ENCODE measurements around the gene MORF4L1. TPM values are rescaled to one million over a fixed set of nuclear protein-coding genes. Genes with fewer than 3 reads are reported as not detected.
A peak's percentile ranks its signal among the peaks of the same experiment; 100 is the strongest.
"Not testable (repeated sequence)": the region's sequence is repeated elsewhere in the genome, so short reads cannot be mapped to it uniquely, and the experiment has no call there.

The MORF4L1 gene
- total RNA-seq, 1 donor from 2014 or later = 384 TPM

DNA sequence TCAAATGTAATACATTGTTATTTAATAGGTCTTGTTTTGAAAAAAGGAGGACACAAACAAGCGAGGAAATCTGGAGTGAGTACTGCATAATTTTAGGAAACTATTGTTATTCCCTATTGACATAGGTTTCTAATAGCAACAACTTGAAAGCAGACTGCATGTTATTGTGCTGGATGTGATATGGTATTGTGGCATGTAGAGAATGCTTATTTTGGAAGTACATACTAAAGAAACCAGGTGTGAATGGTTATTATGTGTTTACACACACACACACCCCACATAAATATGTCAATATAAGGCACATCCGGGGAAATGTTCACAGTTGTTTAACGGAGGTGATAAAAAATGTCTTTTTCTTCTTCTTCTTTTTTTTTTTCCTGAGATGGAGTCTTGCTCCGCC lies 5.9 kb upstream of the MORF4L1 start:
- TF ChIP-seq, protein P1, sequence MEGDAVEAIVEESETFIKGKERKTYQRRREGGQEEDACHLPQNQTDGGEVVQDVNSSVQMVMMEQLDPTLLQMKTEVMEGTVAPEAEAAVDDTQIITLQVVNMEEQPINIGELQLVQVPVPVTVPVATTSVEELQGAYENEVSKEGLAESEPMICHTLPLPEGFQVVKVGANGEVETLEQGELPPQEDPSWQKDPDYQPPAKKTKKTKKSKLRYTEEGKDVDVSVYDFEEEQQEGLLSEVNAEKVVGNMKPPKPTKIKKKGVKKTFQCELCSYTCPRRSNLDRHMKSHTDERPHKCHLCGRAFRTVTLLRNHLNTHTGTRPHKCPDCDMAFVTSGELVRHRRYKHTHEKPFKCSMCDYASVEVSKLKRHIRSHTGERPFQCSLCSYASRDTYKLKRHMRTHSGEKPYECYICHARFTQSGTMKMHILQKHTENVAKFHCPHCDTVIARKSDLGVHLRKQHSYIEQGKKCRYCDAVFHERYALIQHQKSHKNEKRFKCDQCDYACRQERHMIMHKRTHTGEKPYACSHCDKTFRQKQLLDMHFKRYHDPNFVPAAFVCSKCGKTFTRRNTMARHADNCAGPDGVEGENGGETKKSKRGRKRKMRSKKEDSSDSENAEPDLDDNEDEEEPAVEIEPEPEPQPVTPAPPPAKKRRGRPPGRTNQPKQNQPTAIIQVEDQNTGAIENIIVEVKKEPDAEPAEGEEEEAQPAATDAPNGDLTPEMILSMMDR (conservative IDR thresholded peaks at IDR 0.05; ENCODE audit: low read depth, low read length) = no peak
- H3K4me3 ChIP-seq (ENCODE audit: low read depth, low read length) = no peak overlapping the region
- no peak for DNase-seq (ENCODE audit: low read depth)

DNA sequence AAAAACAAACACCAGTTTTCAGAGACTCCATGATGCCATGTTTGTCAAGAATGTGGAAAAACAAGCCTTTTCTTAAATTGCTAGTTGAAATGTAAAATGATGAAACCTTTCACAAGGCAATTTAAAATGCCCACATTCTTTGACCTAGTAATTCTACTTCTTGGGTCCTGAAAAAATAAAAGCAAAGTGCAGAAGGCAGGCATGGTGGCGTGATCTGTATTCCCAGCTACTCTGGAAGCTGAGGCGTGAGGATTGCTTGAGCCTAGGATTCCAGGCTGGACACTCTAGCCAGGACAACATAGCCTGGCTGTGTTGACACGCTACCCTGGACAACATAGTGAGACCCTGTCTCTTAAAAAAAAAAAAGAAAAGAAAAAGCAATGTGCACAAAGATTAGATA lies 4.3 kb upstream of the MORF4L1 start:
- TF ChIP-seq, protein P1 (conservative IDR thresholded peaks at IDR 0.05; ENCODE audit: low read depth, low read length) = no peak
- no peak for DNase-seq (ENCODE audit: low read depth)
- H3K4me3 ChIP-seq (ENCODE audit: low read depth, low read length) = no peak overlapping the region

DNA sequence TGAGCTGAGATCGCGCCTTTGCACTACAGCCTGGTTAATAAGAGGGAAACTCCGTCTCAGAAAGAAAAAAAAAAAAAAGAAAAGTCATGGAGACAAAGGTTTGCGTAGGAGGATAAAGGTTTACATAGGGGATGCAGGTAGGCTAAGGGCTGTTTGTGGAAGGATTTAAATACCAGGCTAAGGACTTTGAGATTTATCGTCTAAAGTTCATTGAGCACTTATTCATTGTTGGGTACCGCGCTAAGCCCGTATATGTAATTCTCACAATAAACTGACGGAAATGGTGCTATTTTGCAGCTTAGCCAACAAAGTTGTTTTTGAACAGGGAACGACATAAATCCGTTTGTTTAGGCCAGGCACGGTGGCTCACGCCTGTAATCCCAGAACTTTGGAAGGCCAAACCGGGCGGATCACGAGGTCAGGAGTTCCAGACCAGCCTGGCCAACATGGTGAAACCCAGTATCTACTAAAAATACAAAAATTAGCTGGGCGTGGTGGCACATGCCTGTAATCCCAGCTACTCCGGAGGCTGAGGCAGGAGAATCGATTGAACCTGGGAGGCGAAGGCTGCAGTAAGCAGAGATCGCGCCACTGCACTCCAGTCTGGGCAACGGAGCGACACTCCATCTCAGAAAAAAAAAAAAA lies 1.1 kb upstream of the MORF4L1 start:
- DNase-seq (ENCODE audit: low read depth); H3K4me3 ChIP-seq (ENCODE audit: low read depth, low read length): not testable (repeated sequence)

DNA sequence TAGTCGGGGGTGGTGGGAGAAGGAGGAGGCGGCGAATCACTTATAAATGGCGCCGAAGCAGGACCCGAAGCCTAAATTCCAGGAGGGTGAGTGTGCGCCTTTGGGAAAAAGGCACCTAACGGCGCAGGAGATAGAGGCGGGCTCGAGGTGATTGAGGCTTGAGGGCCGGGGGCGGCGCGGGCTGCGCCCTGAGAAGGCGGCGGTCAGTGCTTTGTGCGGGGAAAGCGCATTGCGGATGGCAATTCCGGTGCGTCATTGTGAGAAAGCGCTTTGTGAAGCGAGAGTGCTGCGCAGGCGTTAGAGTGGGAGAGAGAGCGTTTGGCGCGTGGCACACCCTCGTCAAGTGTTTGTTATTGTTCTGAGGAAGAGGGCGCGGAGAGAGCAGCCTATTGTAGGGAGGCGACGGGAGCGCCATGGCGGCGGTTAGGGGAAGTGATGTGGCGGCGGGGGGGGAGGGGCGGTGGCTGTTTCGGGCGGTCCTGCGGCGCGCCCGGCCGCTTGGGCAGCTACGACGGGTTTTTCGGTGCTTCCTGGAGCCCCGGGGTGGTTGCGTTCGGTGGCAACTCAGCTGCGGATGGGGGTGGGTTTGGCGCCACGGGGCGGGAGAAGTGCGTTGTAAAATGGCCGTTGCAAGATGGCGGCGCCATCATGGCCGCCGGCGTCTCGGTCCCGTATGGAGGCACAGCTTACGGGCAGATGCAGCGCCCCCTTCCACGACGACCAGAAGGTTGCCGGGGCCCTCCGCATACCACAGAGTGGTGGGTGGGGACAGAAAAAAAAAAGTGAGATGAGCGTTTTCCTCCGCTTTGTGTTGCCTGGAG lies 492 bp downstream of the MORF4L1 start:
- TF ChIP-seq, protein P1 (conservative IDR thresholded peaks at IDR 0.05; ENCODE audit: low read depth, low read length) = peak; percentile 24
- peak overlapping the region; percentile 100 for H3K4me3 ChIP-seq (ENCODE audit: low read depth, low read length)
- no peak for DNase-seq (ENCODE audit: low read depth)

DNA sequence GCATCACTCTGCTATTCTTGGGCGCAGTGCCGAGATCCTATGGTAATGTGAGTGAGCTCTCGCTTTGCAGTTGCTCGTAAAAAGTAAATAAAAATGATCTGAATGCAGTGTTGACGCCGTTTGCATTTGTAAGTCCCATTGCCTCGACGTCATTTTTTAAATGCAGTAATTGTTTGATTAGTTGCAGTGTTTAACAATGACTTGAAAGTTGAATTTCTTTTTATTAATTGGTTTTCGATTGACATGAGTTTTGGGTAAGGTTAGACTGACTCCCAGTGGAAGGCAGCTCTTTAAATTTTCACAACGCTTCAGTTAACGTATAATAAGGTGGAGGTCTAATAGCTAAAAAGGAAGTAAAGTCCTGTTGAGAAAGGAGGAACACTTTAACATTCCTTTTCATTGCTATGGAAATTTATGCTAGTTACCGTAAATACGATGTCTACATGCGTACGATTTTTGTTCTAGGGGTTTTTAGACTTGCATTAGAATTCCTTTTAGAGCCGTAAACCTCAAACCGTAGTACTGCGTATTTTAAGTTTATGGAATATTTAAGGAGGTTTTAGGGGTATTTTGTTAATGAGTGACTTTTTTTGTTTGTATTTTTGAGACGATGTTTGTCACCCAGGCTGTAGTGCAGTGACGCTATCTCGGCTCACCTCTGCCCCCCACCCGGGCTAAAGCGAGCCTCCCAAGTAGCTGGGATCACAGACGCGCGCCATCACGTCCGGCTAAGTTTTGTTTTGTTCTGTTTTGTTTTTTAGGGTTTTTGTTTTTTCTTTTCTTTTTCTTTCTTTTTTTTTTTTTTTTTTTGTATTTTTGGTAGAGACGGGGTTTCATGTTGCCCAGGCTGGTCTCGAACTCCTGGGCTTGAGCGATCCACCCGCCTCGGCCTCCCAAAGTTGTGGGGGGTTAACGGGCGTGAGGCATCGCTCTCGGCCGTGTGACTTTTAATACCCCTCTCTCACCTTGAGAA lies 1.4 kb downstream of the MORF4L1 start:
- DNase-seq (ENCODE audit: low read depth) = no peak
- TF ChIP-seq, protein P1 (conservative IDR thresholded peaks at IDR 0.05; ENCODE audit: low read depth, low read length) = peak; percentile 5
- peak overlapping the region; percentile 100 for H3K4me3 ChIP-seq (ENCODE audit: low read depth, low read length)

DNA sequence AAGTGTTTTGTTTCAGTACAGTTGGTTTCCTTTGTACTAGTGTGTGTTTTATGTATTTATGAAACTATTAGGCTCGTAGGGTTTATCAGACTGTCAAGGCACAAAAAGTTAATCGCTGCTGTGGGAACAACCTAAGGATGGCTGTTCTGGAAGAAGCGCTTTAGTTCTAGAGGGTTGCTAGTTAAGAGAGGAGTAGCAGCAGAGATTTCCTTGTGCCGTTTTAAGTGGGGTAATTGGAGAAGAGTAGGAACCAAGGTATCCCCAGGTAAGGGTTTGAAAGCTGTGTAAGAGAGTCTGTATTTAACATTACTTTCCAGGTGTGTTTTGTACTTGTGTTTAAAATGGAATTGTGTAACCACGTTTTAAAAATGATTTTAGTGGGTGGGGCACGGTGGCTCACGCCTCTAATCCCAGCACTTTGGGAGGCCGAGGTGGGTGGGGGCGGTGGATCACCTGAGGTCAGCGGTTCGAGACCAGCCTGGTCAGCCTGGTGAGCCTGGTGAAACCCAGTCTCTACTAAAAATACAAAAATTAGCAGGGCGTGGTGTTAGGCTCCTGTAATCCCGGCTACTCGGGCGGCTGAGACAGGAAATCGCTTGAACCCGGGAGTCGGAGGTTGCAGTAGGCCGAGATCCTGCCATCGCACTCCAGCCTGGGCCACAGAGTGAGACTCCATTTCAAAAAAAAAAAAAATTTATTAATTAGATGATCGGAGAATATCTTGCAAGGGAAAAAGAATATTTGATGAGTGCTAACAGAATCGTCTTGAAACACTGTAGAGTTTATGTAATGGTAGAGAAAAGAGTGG lies 2.6 kb downstream of the MORF4L1 start:
- peak overlapping the region; percentile 100 for H3K4me3 ChIP-seq (ENCODE audit: low read depth, low read length)
- TF ChIP-seq, protein P1 (conservative IDR thresholded peaks at IDR 0.05; ENCODE audit: low read depth, low read length) = no peak
- DNase-seq (ENCODE audit: low read depth) = no peak

DNA sequence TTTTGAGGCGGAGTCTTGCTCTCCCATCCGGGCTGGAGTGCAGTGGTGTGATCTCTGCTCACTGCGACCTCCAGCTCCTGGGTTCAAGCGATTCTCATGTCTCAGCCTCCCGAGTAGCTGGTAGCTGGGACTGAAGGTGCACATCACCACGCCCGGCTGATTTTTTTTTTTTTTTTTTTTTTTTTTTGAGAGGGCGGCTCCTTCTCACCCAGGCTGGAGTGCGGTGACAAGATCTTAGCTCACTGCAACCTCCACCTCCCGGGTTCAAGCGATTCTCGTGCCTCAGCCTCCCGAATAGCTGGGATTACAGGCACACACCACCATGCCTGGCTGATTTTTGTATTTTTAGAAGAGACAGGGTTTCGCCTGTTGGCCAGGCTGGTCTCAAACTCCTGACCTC lies 4.3 kb downstream of the MORF4L1 start:
- not testable (repeated sequence) for DNase-seq (ENCODE audit: low read depth)
- peak overlapping the region; percentile 0 for H3K4me3 ChIP-seq (ENCODE audit: low read depth, low read length)

Data from epithelial cell of proximal tubule (primary cell).